ENCODE measurements around the gene WIPF3.

WIPF3 gene

DNA sequence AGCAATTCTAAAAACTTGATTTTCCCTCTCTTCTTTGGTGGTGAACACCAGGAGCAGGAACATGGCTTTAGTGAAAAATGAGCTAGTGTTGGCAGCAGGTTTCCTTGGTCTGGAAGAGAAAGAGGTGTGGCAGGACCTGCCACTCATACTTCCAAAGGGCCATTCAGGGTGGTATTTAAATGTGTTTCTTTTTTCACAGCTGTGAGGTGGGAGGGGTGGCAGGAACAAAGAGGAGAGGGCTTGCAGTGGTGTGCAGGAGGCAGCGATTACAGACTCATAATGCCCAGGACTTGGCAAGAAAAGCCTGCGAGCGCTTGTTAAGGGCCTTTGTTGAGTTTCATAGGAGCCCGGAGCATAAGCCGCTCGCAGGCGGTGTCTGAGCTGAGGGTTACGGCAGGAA lies 36.8 kb downstream of the WIPF3 start:
- TF ChIP-seq TCF4 (CRISPR knock-in tag; IDR thresholded peaks at IDR 0.05; ENCODE audit: borderline replicate concordance) (no peak), ZNF565 (CRISPR knock-in tag; conservative IDR thresholded peaks at IDR 0.05; ENCODE audit: low read depth) (no peak), SNAI2 (CRISPR knock-in tag; IDR thresholded peaks at IDR 0.05) (no peak), ZNF70 (CRISPR knock-in tag; IDR thresholded peaks at IDR 0.05) (no peak), ZC3H10 (CRISPR knock-in tag; IDR thresholded peaks at IDR 0.05) (no peak)
- TF ChIP-seq, protein P1, sequence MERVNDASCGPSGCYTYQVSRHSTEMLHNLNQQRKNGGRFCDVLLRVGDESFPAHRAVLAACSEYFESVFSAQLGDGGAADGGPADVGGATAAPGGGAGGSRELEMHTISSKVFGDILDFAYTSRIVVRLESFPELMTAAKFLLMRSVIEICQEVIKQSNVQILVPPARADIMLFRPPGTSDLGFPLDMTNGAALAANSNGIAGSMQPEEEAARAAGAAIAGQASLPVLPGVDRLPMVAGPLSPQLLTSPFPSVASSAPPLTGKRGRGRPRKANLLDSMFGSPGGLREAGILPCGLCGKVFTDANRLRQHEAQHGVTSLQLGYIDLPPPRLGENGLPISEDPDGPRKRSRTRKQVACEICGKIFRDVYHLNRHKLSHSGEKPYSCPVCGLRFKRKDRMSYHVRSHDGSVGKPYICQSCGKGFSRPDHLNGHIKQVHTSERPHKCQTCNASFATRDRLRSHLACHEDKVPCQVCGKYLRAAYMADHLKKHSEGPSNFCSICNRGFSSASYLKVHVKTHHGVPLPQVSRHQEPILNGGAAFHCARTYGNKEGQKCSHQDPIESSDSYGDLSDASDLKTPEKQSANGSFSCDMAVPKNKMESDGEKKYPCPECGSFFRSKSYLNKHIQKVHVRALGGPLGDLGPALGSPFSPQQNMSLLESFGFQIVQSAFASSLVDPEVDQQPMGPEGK (CRISPR knock-in tag; IDR thresholded peaks at IDR 0.05; ENCODE audit: borderline replicate concordance), result no peak
- ATAC-seq, result no peak

DNA sequence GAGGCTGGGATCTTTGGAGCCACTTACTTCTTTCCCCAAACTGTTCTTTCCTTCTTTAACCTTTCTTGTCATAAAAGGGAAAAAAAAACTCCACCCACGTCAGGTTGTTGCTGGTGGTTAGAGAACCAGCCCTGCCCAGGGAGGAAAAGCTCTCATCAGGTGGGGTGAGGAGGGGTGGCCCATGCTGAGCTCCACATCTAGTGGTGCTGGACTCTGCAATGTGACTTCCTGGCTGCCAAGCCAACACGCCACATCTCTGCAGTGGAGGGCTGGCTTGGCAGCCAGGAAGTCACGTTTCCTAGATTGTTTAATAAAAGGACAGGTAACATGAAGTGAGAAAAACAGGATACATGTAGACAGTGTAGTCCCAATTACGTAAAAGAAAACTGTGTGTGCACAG lies 37.4 kb downstream of the WIPF3 start:
- TF ChIP-seq ZNF70 (CRISPR knock-in tag; IDR thresholded peaks at IDR 0.05) (no peak), GLIS3 (CRISPR knock-in tag; IDR thresholded peaks at IDR 0.05) (no peak), CSDC2 (CRISPR knock-in tag; IDR thresholded peaks at IDR 0.05) (no peak), ZNF565 (CRISPR knock-in tag; conservative IDR thresholded peaks at IDR 0.05; ENCODE audit: low read depth) (no peak), RARB (CRISPR knock-in tag; IDR thresholded peaks at IDR 0.05) (no peak), SNAI2 (CRISPR knock-in tag; IDR thresholded peaks at IDR 0.05) (no peak), ZFP30 (CRISPR knock-in tag; IDR thresholded peaks at IDR 0.05) (no peak), ZNF8 (CRISPR knock-in tag; IDR thresholded peaks at IDR 0.05) (no peak), ESRRG (CRISPR knock-in tag; IDR thresholded peaks at IDR 0.05) (no peak), PPARA (CRISPR knock-in tag; IDR thresholded peaks at IDR 0.05; ENCODE audit: borderline replicate concordance) (no peak), ISL1 (CRISPR knock-in tag; IDR thresholded peaks at IDR 0.05) (no peak), POU6F1 (CRISPR knock-in tag; IDR thresholded peaks at IDR 0.05; ENCODE audit: borderline replicate concordance, low read depth) (no peak), ZC3H10 (CRISPR knock-in tag; IDR thresholded peaks at IDR 0.05) (no peak), OSR1 (CRISPR knock-in tag; IDR thresholded peaks at IDR 0.05) (no peak), ARNTL (CRISPR knock-in tag; IDR thresholded peaks at IDR 0.05; ENCODE audit: borderline replicate concordance, low read depth) (no peak)
- TF ChIP-seq, protein P2, sequence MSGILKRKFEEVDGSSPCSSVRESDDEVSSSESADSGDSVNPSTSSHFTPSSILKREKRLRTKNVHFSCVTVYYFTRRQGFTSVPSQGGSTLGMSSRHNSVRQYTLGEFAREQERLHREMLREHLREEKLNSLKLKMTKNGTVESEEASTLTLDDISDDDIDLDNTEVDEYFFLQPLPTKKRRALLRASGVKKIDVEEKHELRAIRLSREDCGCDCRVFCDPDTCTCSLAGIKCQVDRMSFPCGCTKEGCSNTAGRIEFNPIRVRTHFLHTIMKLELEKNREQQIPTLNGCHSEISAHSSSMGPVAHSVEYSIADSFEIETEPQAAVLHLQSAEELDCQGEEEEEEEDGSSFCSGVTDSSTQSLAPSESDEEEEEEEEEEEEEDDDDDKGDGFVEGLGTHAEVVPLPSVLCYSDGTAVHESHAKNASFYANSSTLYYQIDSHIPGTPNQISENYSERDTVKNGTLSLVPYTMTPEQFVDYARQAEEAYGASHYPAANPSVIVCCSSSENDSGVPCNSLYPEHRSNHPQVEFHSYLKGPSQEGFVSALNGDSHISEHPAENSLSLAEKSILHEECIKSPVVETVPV (CRISPR knock-in tag; IDR thresholded peaks at IDR 0.05), result no peak
- TF ChIP-seq, protein P3, sequence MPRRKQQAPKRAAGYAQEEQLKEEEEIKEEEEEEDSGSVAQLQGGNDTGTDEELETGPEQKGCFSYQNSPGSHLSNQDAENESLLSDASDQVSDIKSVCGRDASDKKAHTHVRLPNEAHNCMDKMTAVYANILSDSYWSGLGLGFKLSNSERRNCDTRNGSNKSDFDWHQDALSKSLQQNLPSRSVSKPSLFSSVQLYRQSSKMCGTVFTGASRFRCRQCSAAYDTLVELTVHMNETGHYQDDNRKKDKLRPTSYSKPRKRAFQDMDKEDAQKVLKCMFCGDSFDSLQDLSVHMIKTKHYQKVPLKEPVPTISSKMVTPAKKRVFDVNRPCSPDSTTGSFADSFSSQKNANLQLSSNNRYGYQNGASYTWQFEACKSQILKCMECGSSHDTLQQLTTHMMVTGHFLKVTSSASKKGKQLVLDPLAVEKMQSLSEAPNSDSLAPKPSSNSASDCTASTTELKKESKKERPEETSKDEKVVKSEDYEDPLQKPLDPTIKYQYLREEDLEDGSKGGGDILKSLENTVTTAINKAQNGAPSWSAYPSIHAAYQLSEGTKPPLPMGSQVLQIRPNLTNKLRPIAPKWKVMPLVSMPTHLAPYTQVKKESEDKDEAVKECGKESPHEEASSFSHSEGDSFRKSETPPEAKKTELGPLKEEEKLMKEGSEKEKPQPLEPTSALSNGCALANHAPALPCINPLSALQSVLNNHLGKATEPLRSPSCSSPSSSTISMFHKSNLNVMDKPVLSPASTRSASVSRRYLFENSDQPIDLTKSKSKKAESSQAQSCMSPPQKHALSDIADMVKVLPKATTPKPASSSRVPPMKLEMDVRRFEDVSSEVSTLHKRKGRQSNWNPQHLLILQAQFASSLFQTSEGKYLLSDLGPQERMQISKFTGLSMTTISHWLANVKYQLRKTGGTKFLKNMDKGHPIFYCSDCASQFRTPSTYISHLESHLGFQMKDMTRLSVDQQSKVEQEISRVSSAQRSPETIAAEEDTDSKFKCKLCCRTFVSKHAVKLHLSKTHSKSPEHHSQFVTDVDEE (CRISPR knock-in tag; IDR thresholded peaks at IDR 0.05), result no peak
- TF ChIP-seq, protein P4, sequence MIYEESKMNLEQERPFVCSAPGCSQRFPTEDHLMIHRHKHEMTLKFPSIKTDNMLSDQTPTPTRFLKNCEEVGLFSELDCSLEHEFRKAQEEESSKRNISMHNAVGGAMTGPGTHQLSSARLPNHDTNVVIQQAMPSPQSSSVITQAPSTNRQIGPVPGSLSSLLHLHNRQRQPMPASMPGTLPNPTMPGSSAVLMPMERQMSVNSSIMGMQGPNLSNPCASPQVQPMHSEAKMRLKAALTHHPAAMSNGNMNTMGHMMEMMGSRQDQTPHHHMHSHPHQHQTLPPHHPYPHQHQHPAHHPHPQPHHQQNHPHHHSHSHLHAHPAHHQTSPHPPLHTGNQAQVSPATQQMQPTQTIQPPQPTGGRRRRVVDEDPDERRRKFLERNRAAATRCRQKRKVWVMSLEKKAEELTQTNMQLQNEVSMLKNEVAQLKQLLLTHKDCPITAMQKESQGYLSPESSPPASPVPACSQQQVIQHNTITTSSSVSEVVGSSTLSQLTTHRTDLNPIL (CRISPR knock-in tag; IDR thresholded peaks at IDR 0.05; ENCODE audit: low read depth), result no peak
- ATAC-seq, result no peak

- ATAC-seq, result no peak
- TF ChIP-seq, protein P2 (CRISPR knock-in tag; IDR thresholded peaks at IDR 0.05), result no peak
- TF ChIP-seq TCF4 (CRISPR knock-in tag; IDR thresholded peaks at IDR 0.05; ENCODE audit: borderline replicate concordance), result no peak
These were observed 38.3 kb downstream of the WIPF3 start for GRCh38 chr7:29844559-29844958.

All from SK-N-SH treated with all-trans-retinoic acid at 6 μM for 48 hours (cell line).